ENCODE results near the gene AP3S2. TPM values are rescaled to one million over a fixed set of nuclear protein-coding genes. Genes with fewer than 3 reads are reported as not detected.
A peak's percentile ranks its signal among the peaks of the same experiment; 100 is the strongest.
"Not testable (repeated sequence)": the region's sequence is repeated elsewhere in the genome, so short reads cannot be mapped to it uniquely, and the experiment has no call there.

The AP3S2 gene
- total RNA-seq, 1 experiment from 2014 or later, result 123 TPM

DNA sequence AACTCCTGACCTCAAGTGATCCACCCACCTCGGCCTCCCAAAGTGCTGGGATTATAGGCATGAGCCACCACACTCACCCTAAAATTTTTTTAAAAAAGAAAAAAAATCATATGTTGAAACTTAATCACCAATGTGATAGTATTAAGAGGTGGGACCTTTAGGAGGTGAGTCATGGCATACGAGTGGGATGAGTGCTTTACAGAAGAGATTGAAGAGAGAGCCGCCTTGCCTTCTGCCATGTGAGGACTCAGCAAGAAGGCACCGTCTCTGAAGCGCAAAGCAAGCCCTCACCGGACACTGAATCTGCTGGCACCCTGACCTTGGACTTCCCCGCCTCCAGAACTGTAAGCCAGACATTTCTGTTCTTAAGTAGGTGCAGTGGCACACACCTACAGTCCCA is 13.5 kb upstream of the AP3S2 start:
- no peak for DNase-seq (ENCODE audit: low read depth)
- in situ Hi-C loops (cut with HindIII; ENCODE audit: low pct_unique_long_range_greater_than_20kb, low sequenced_read_pairs), result no loop called here

GRCh38 chr15:89905846-89906378 is 12.1 kb upstream of the AP3S2 start:
- DNase-seq (ENCODE audit: low read depth), result no peak
- in situ Hi-C loops (cut with HindIII; ENCODE audit: low pct_unique_long_range_greater_than_20kb, low sequenced_read_pairs), result no loop called here

- in situ Hi-C loops (cut with HindIII; ENCODE audit: low pct_unique_long_range_greater_than_20kb, low sequenced_read_pairs), result no loop called here
- no peak for DNase-seq (ENCODE audit: low read depth)
These were observed 10.7 kb upstream of the AP3S2 start for GRCh38 chr15:89904519-89904918.

GRCh38 chr15:89903858-89904130 is 10.0 kb upstream of the AP3S2 start:
- no peak for DNase-seq (ENCODE audit: low read depth)
- in situ Hi-C loops (cut with HindIII; ENCODE audit: low pct_unique_long_range_greater_than_20kb, low sequenced_read_pairs), result no loop called here

- in situ Hi-C loops (cut with HindIII; ENCODE audit: low pct_unique_long_range_greater_than_20kb, low sequenced_read_pairs), result no loop called here
- no peak for DNase-seq (ENCODE audit: low read depth)
These were observed 9.4 kb upstream of the AP3S2 start for GRCh38 chr15:89903015-89903857.

DNA sequence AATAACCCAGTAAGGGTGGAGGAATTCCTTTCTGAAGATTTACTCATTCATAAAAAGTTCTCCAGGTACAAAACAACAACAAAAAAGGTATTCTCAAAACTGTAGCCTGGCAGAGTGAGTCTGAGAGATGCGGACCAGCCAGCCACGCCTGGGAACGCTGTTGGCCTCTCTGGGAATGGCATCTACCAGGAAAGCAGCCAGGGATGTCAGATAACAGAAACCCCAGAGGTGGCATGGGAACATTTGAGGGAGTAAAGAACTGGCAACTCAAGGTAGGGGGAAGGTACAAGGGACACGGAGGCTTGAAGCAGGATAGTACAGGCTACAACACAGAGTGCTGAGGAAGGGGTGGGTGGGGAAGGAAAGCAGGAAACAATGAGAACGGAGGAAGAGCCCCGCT is 7.1 kb upstream of the AP3S2 start:
- no peak for DNase-seq (ENCODE audit: low read depth)
- in situ Hi-C loops (cut with HindIII; ENCODE audit: low pct_unique_long_range_greater_than_20kb, low sequenced_read_pairs), result no loop called here

DNA sequence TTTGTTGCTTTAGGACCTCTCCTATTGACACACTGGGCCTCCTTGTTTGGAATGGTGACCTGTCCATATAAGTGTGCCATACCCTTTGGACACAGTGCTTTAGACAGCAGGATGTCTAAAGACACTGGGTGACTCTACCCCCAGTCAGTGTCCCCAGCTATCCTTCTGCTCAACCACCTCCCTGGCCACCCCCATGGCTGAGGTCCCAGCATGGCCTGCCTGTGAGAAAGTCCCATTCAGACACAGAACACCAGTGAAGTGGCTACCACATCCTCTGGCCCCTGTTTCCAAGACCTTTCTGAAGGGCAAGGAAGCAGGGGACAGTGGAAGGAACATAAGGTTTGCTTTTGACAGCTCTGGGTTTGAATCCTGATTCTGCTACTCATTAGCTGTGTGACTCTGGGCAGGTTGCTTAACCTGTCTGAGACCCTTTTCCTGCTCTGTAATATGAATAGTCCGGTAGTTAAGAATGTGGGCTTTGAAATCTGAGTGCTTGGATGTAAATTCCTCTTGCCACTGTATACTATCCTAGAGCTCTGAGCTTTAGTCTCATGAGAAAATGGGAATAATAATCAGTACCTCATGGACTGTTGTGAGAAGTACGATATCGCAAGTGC is 6.3 kb upstream of the AP3S2 start:
- in situ Hi-C loops (cut with HindIII; ENCODE audit: low pct_unique_long_range_greater_than_20kb, low sequenced_read_pairs), result no loop called here
- no peak for DNase-seq (ENCODE audit: low read depth)

GRCh38 chr15:89899295-89899945 is 5.6 kb upstream of the AP3S2 start:
- in situ Hi-C loops (cut with HindIII; ENCODE audit: low pct_unique_long_range_greater_than_20kb, low sequenced_read_pairs), result no loop called here
- DNase-seq (ENCODE audit: low read depth), result no peak

DNA sequence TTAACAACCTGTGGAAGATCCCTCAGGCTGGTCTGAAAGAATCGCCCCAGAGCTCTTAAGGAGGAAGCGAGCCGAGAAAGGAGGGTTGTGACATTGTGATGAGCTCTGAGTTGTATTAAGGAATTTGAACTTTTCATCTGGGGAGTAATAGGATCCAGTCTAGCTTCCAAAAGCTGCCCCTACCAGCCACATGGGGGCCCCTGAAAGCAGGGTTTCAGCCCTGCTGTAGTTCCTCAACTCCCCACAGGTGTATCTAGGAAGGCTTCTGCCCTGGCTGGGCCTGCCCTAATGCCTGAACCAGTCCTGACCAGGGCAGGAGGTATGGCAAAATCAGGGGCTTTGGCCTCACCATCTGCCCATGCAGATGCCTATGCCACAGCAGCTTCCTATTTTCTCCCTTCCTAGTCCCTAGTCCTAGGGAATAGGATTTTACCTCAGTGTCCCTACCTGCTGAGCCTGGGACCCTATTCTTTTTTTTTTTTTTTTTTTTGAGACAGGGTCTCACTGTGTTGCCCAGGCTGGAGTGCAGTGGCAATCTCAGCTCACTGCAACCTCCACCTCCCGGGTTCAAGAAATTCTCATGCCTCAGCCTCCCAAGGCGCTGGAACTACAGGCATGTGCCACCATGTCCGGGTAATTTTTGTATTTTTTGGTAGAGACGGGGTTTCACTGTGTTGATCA is 5.0 kb upstream of the AP3S2 start:
- in situ Hi-C loops (cut with HindIII; ENCODE audit: low pct_unique_long_range_greater_than_20kb, low sequenced_read_pairs), result no loop called here
- peak; percentile 31 for DNase-seq (ENCODE audit: low read depth)

GRCh38 chr15:89898146-89898545 is 4.4 kb upstream of the AP3S2 start:
- in situ Hi-C loops (cut with HindIII; ENCODE audit: low pct_unique_long_range_greater_than_20kb, low sequenced_read_pairs), result no loop called here
- no peak for DNase-seq (ENCODE audit: low read depth)

DNA sequence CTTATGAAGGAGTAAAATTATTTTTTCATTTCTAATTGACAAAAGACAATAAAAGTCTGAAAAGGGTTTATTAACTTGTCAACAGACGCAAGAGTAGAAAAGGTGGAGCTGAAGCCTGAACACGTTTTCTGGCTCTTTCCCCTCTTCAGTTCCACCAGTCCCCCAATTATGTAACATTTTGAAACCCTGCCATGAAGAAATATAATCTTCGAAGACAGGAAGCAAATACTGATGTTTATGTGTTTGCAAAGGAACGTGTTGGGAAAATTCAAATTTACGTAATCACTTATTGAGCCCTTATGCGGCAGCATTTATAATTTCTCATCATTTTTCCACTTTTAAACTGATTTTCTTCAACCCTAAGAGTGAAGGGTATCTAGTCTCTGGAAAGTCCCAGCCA is 767 bp downstream of the AP3S2 start:
- no peak for DNase-seq (ENCODE audit: low read depth)
- in situ Hi-C loops (cut with HindIII; ENCODE audit: low pct_unique_long_range_greater_than_20kb, low sequenced_read_pairs), result no loop called here

DNA sequence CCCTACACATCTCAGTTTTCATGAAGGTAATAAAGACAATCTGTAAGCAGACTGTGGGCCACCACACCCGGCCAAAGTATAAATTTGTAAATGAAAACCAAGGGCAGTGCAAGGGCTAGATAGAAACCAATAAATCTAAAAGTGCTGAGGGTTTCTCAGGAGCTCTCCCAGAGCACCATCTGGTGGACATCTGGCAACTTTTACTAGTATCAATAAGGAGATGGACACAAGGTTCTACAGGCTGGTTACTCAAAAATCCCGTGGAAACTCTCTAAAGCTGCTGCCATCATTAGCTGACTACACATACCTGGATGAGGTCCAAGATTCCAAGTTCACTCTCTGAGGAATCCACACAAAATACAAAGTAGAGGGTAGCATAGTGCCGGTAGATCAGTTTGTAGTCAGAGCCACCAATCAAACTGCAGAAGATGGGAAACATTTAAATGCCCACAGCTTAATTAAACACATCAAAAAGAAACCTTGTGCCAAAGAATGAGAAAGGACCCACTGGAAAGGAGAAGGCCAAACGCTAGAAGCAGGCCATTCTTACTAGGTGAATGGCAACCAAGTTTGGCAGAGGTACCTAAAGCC is 5.5 kb downstream of the AP3S2 start:
- in situ Hi-C loops (cut with HindIII; ENCODE audit: low pct_unique_long_range_greater_than_20kb, low sequenced_read_pairs), result no loop called here
- DNase-seq (ENCODE audit: low read depth), result peak; percentile 41

GRCh38 chr15:89885611-89886010 is 8.2 kb downstream of the AP3S2 start:
- in situ Hi-C loops (cut with HindIII; ENCODE audit: low pct_unique_long_range_greater_than_20kb, low sequenced_read_pairs), result no loop called here
- no peak for DNase-seq (ENCODE audit: low read depth)

GRCh38 chr15:89885179-89885578 is 8.6 kb downstream of the AP3S2 start:
- DNase-seq (ENCODE audit: low read depth); in situ Hi-C loops (cut with HindIII; ENCODE audit: low pct_unique_long_range_greater_than_20kb, low sequenced_read_pairs): not testable (repeated sequence)

GRCh38 chr15:89883518-89883917 is 10.3 kb downstream of the AP3S2 start:
- in situ Hi-C loops (cut with HindIII; ENCODE audit: low pct_unique_long_range_greater_than_20kb, low sequenced_read_pairs), result no loop called here
- DNase-seq (ENCODE audit: low read depth), result no peak

DNA sequence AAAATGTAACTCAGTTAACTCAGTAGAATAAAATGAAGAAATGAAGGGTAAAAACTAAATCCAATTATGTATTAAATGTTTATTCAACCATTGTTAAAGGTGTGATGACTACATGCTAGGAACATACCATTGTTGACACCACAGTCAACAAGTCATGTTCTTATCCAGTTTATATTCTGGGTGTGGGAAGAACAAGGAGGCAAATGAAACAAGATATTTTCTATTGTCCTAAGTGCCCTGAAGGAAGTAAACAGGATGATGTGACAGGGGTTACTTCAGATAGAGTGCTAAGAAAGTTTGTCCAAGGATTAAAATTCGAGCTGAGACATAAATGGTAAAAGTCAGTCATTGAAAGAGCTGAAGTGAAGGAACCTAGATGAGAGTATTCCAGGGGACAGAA is 13.1 kb downstream of the AP3S2 start:
- DNase-seq (ENCODE audit: low read depth), result no peak
- in situ Hi-C loops (cut with HindIII; ENCODE audit: low pct_unique_long_range_greater_than_20kb, low sequenced_read_pairs), result no loop called here

DNA sequence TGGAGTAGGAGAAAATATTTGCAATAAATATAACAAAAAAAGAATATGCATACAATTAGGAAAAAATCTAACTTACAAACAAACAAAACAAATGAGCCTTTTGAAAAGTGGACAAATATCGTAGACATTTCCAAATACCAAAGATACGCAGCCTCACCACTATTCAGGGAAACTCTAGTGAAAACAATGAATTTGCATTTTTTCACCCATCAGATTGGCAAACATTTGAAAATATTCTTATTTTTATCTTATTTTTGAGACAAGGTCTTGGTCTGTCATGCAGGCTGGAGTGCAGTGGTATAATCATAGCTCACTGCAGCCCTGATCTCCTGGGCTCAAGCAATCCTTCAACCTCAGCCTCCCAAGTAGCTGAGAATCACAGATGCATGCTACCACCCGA is 15.5 kb downstream of the AP3S2 start:
- DNase-seq (ENCODE audit: low read depth), result no peak

DNA sequence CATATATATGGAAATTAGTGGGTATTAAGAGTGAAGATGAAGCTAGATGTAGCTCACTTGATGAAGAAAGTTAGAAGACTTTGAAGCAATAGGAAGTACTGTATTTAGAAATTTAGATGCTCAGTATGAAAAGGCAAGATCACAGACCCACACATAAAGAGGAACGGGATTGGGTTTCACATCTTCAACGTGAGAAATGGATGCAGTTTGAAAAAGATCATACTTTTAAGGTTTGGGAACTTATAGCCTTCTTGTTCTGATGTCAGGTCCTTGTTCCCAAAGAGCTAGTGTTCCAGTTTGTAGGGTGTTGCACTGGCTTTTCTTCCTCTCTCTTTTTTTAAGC is 16.7 kb downstream of the AP3S2 start:
- in situ Hi-C loops (cut with HindIII; ENCODE audit: low pct_unique_long_range_greater_than_20kb, low sequenced_read_pairs), result loop anchor here (10.0 kb wide), 1 partner anchor 102 kb away; the partner anchor contains the start of gene MESP2

More for the DNA sequence above, 15.5 kb downstream of the AP3S2 start:
- in situ Hi-C loops (cut with HindIII; ENCODE audit: low pct_unique_long_range_greater_than_20kb, low sequenced_read_pairs), result loop anchor here (10.0 kb wide), 1 partner anchor 104 kb away; the partner anchor contains the start of gene MESP2

More for the DNA sequence above, 16.7 kb downstream of the AP3S2 start:
- DNase-seq (ENCODE audit: low read depth), result no peak

All from Caki2 (cell line).